ENCODE data around the gene LAMTOR3. TPM values are rescaled to one million over a fixed set of nuclear protein-coding genes. Genes with fewer than 3 reads are reported as not detected.

Gene LAMTOR3
- total RNA-seq, 1 experiment from 2014 or later = 21.2 TPM

- ChIA-PET POLR2A (no interaction called here), CTCF (no interaction called here)
- no peaks in the 10 kb centered on the region for H3K27me3 Mint-ChIP-seq (ENCODE audit: low read depth)
- no peaks in the 10 kb centered on the region for H3K9me3 Mint-ChIP-seq
- H3K36me3 Mint-ChIP-seq = no peaks in the 10 kb centered on the region
- no peak for TF ChIP-seq ZNF671 (CRISPR knock-in tag; IDR thresholded peaks at IDR 0.05)
- TF ChIP-seq ZNF263 (CRISPR knock-in tag; IDR thresholded peaks at IDR 0.05; ENCODE audit: low read depth) = no peak
- no peak for TF ChIP-seq KAT7 (CRISPR knock-in tag; IDR thresholded peaks at IDR 0.05; ENCODE audit: borderline replicate concordance)
- no peak for TF ChIP-seq ZNF121 (CRISPR knock-in tag; IDR thresholded peaks at IDR 0.05)
- no peak for TF ChIP-seq NR2C2 (CRISPR knock-in tag; IDR thresholded peaks at IDR 0.05)
- no peak for TF ChIP-seq TEAD1 (CRISPR knock-in tag; IDR thresholded peaks at IDR 0.05)
- no peak for TF ChIP-seq E2F4 (CRISPR knock-in tag; IDR thresholded peaks at IDR 0.05; ENCODE audit: borderline replicate concordance, low read depth)
- TF ChIP-seq MAX (CRISPR knock-in tag; IDR thresholded peaks at IDR 0.05) = no peak
- no peak for TF ChIP-seq NR3C1 (CRISPR knock-in tag; conservative IDR thresholded peaks at IDR 0.05; ENCODE audit: low read depth)
- TF ChIP-seq CDX4 (CRISPR knock-in tag; IDR thresholded peaks at IDR 0.05; ENCODE audit: borderline replicate concordance) = no peak
- no peak for TF ChIP-seq USF1 (CRISPR knock-in tag; IDR thresholded peaks at IDR 0.05)
- TF ChIP-seq AR (CRISPR knock-in tag; IDR thresholded peaks at IDR 0.05) = no peak
- no peak for TF ChIP-seq FOXJ3 (CRISPR knock-in tag; IDR thresholded peaks at IDR 0.05; ENCODE audit: borderline replicate concordance)
- H3K4me1 Mint-ChIP-seq = no peaks in the 10 kb centered on the region
- H3K4me3 Mint-ChIP-seq = no peak overlapping the region
- ATAC-seq = no peak
- no peak overlapping the region for H3K27ac Mint-ChIP-seq
- no peak for DNase-seq (ENCODE audit: low spot score)
Observed at GRCh38 chr4:99843413-99843812, 50.8 kb downstream of the LAMTOR3 start.

DNA sequence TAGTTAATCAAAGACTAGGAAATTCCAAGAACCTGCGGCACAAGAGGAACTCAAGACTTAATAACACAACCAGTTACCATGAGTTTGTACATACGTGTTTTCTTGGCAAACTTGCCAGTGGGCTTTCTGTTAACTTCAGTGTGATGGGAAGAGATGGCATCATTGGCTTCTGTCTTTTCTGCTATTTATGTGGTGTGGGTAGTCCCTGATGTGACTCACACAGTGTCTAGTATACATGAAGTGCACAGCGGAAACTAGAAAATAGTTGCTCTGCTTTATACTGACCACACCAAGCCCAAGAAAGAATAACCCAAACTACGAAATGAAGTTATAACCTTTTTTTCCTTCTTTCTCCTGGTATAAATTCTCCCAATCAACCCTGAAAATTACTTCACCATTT, 53.1 kb downstream of the LAMTOR3 start:
- Mint-ChIP-seq H3K4me3 (no peak overlapping the region), H3K36me3 (no peaks in the 10 kb centered on the region), H3K9me3 (no peaks in the 10 kb centered on the region), H3K4me1 (no peaks in the 10 kb centered on the region), H3K27ac (no peak overlapping the region), H3K27me3 (ENCODE audit: low read depth) (no peaks in the 10 kb centered on the region)
- ATAC-seq (no peak), DNase-seq (ENCODE audit: low spot score) (no peak)
- CTCF ChIA-PET = no interaction called here
- POLR2A ChIA-PET = no interaction called here
- TF ChIP-seq RELA (CRISPR knock-in tag; IDR thresholded peaks at IDR 0.05; ENCODE audit: borderline replicate concordance) (no peak), TEAD1 (CRISPR knock-in tag; IDR thresholded peaks at IDR 0.05) (no peak), PRDM15 (CRISPR knock-in tag; IDR thresholded peaks at IDR 0.05) (no peak), NR1H2 (CRISPR knock-in tag; IDR thresholded peaks at IDR 0.05) (no peak)
